Measurements from ENCODE around the gene L3MBTL2. TPM values are rescaled to one million over a fixed set of nuclear protein-coding genes. Genes with fewer than 3 reads are reported as not detected.
A peak's percentile ranks its signal among the peaks of the same experiment; 100 is the strongest.

L3MBTL2 gene
- total RNA-seq, 1 donor from 2014 or later: 32.7 TPM

DNA sequence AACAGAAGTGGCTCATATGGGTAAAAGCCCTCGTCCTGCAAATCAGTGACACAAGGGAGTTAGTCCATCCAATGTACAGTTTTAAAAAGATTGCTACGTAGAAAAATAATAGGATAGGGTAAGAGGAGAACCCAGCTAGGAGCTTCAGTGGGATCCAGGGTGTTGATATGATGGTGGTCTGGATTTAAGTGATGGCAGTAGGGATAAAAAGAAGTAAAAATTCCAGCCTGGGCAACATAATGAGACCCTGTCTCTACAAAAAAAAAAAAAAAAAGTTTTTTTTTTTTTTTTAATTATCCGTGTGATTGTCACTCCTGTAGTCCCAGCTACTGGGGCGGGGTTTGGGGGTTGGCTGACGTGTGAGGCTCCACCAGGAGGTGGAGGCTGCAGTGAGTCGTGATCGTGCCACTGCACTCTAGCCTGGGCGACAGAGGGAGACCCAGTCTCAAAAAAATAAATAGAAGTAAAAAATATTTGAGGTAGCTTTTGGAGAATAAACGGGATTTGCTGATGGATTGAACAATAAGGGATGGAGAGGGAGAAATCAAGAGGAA, 7.0 kb upstream of the L3MBTL2 start:
- no peak for DNase-seq (ENCODE audit: extremely low spot score, unreplicated experiment)
- Mint-ChIP-seq H3K27me3 (peaks cover 32% of the 10 kb centered on the region), H3K9me3 (no peaks in the 10 kb centered on the region), H3K4me1 (ENCODE audit: unreplicated experiment) (peaks cover 11% of the 10 kb centered on the region), H3K36me3 (no peaks in the 10 kb centered on the region), H3K27ac (peak overlapping the region; percentile 93), H3K4me3 (peak overlapping the region; percentile 97)
- peak; percentile 55 for TF ChIP-seq CTCF (conservative IDR thresholded peaks at IDR 0.05)

GRCh38 chr22:41201141-41201540, 4.0 kb upstream of the L3MBTL2 start:
- no peak for DNase-seq (ENCODE audit: extremely low spot score, unreplicated experiment)
- H3K27me3 Mint-ChIP-seq: peaks cover 31% of the 10 kb centered on the region
- peak overlapping the region; percentile 96 for H3K27ac Mint-ChIP-seq
- peak overlapping the region; percentile 34 for H3K4me3 Mint-ChIP-seq
- H3K36me3 Mint-ChIP-seq: no peaks in the 10 kb centered on the region
- H3K9me3 Mint-ChIP-seq: no peaks in the 10 kb centered on the region
- no peak for TF ChIP-seq CTCF (conservative IDR thresholded peaks at IDR 0.05)
- H3K4me1 Mint-ChIP-seq (ENCODE audit: unreplicated experiment): peaks cover 18% of the 10 kb centered on the region

- no peak for DNase-seq (ENCODE audit: extremely low spot score, unreplicated experiment)
- Mint-ChIP-seq H3K4me1 (ENCODE audit: unreplicated experiment) (peaks cover 13% of the 10 kb centered on the region), H3K27me3 (peaks cover 22% of the 10 kb centered on the region), H3K4me3 (no peak overlapping the region), H3K27ac (no peak overlapping the region), H3K9me3 (no peaks in the 10 kb centered on the region), H3K36me3 (no peaks in the 10 kb centered on the region)
- TF ChIP-seq CTCF (conservative IDR thresholded peaks at IDR 0.05): no peak
Observed at GRCh38 chr22:41203118-41203517, 2.0 kb upstream of the L3MBTL2 start.

DNA sequence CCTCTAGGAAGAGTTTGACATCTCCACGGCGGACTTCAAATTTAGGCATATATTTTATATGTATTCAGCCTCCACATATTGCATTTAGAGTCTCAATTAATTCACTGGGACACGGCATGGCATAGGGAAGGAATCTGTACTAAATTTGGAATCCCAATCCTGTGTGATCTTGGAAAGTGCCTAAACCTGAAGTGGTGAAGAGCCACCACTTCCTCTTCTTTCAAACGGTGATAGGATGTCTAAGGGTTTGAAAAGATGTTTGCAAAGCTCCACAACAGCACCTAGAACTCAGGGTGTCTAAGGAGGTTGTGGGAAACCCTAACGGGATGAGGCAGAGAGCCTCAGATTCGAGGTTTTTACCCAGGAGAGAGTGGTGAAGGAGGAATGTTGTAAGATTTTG, 1.0 kb upstream of the L3MBTL2 start:
- peaks cover 17% of the 10 kb centered on the region for H3K27me3 Mint-ChIP-seq
- H3K9me3 Mint-ChIP-seq: no peaks in the 10 kb centered on the region
- H3K36me3 Mint-ChIP-seq: no peaks in the 10 kb centered on the region
- peak overlapping the region; percentile 70 for H3K27ac Mint-ChIP-seq
- H3K4me1 Mint-ChIP-seq (ENCODE audit: unreplicated experiment): peaks cover 11% of the 10 kb centered on the region
- TF ChIP-seq CTCF (conservative IDR thresholded peaks at IDR 0.05): no peak
- peak overlapping the region; percentile 74 for H3K4me3 Mint-ChIP-seq
- DNase-seq (ENCODE audit: extremely low spot score, unreplicated experiment): no peak

DNA sequence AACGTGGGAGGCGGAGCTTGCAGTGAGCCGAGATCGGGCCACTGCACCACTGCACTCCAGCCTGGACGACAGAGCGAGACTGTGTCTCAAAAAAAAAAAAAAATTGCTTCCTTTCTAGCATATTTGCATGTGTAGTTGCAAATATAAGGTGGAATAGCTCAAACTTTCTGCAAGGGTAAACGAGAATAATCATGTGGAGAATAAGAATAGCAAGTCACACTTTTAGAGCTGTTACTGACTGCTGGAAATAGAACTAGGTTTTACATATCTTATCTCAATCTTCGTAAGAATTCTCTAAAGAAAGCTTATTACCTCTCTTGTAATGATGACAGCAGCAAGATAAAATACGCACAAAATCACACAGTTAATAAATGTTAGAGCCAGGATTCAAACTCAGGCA, 1.6 kb downstream of the L3MBTL2 start:
- no peak for DNase-seq (ENCODE audit: extremely low spot score, unreplicated experiment)
- TF ChIP-seq CTCF (conservative IDR thresholded peaks at IDR 0.05): no peak
- no peaks in the 10 kb centered on the region for H3K9me3 Mint-ChIP-seq
- H3K27ac Mint-ChIP-seq: peak overlapping the region; percentile 29
- peaks cover 3% of the 10 kb centered on the region for H3K27me3 Mint-ChIP-seq
- H3K4me3 Mint-ChIP-seq: peak overlapping the region; percentile 78
- peaks cover 3% of the 10 kb centered on the region for H3K36me3 Mint-ChIP-seq
- H3K4me1 Mint-ChIP-seq (ENCODE audit: unreplicated experiment): peaks cover 7% of the 10 kb centered on the region

- Mint-ChIP-seq H3K4me1 (ENCODE audit: unreplicated experiment) (peaks cover 4% of the 10 kb centered on the region), H3K4me3 (no peak overlapping the region), H3K27me3 (no peaks in the 10 kb centered on the region), H3K9me3 (no peaks in the 10 kb centered on the region), H3K27ac (no peak overlapping the region), H3K36me3 (peaks cover 35% of the 10 kb centered on the region)
- TF ChIP-seq CTCF (conservative IDR thresholded peaks at IDR 0.05): no peak
- no peak for DNase-seq (ENCODE audit: extremely low spot score, unreplicated experiment)
Observed at GRCh38 chr22:41215409-41215808, 10.3 kb downstream of the L3MBTL2 start.

Measured in type B pancreatic cell (in vitro differentiated cells).